Measurements from ENCODE around the gene MPRIP. TPM values are rescaled to one million over a fixed set of nuclear protein-coding genes. Genes with fewer than 3 reads are reported as not detected.

MPRIP gene
- total and polyA plus RNA-seq, 4 donors: 121 to 342 (median 175) TPM

GRCh38 chr17:17067257-17067656, 25.0 kb downstream of the MPRIP start:
- no peak for ATAC-seq (ENCODE audit: insufficient read depth, low FRiP score)
- H3K27me3 ChIP-seq (ENCODE audit: control insufficient read depth in 3 of 3, insufficient read depth in 3 of 3, low read length in 2 of 3): no peaks in the 10 kb centered on the region
- peak in 1 of 3 donors; percentile 3 for DNase-seq
- no peak for TF ChIP-seq CTCF (IDR thresholded peaks at IDR 0.05; ENCODE audit: control extremely low read depth, extremely low read depth)
- no peak overlapping the region for H3K9ac ChIP-seq (ENCODE audit: insufficient read depth in 1 of 2, low read length in 2 of 2)
- no peaks in the 10 kb centered on the region for H3K9me3 ChIP-seq (ENCODE audit: control insufficient read depth in 4 of 4, insufficient read depth in 3 of 4, low read length in 3 of 4)
- H3K4me3 ChIP-seq: no peak overlapping the region
- 76 to 83% methylated on average over 5 of the region's 5 CpGs for WGBS, 2 donors
- H3K4me1 ChIP-seq (ENCODE audit: control insufficient read depth in 5 of 5, insufficient read depth in 5 of 5, low read length in 5 of 5): peaks cover 0 to 22% (median 18%) of the 10 kb centered on the region in 5 donors
- peaks cover 0 to 13% (median 6%) of the 10 kb centered on the region in 4 donors for H3K36me3 ChIP-seq (ENCODE audit: control insufficient read depth in 4 of 4, insufficient read depth in 4 of 4, low read length in 4 of 4)
- no peak overlapping the region for H3K27ac ChIP-seq (ENCODE audit: low read depth in 1 of 2, low read length in 1 of 2)

GRCh38 chr17:17069849-17070248, 27.6 kb downstream of the MPRIP start:
- Histone ChIP-seq H3K9ac (ENCODE audit: insufficient read depth in 1 of 2, low read length in 2 of 2) (no peak overlapping the region), H3K4me1 (ENCODE audit: control insufficient read depth in 5 of 5, insufficient read depth in 5 of 5, low read length in 5 of 5) (peaks cover 0 to 29% (median 7%) of the 10 kb centered on the region in 5 donors), H3K36me3 (ENCODE audit: control insufficient read depth in 4 of 4, insufficient read depth in 4 of 4, low read length in 4 of 4) (peaks cover 0 to 17% (median 7%) of the 10 kb centered on the region in 4 donors), H3K4me3 (no peak overlapping the region), H3K9me3 (ENCODE audit: control insufficient read depth in 4 of 4, insufficient read depth in 3 of 4, low read length in 3 of 4) (no peaks in the 10 kb centered on the region), H3K27me3 (ENCODE audit: control insufficient read depth in 3 of 3, insufficient read depth in 3 of 3, low read length in 2 of 3) (no peaks in the 10 kb centered on the region), H3K27ac (ENCODE audit: low read depth in 1 of 2, low read length in 1 of 2) (no peak overlapping the region)
- ATAC-seq (ENCODE audit: insufficient read depth, low FRiP score) (no peak), DNase-seq (no peak)
- TF ChIP-seq CTCF (IDR thresholded peaks at IDR 0.05; ENCODE audit: control extremely low read depth, extremely low read depth): no peak

- H3K4me1 ChIP-seq (ENCODE audit: control insufficient read depth in 5 of 5, insufficient read depth in 5 of 5, low read length in 5 of 5): peaks cover 0 to 38% (median 17%) of the 10 kb centered on the region in 5 donors
- peak in 1 of 3 donors; percentile 3 for DNase-seq
- 83 to 88% methylated on average over 5 of the region's 5 CpGs for WGBS, 2 donors
Observed at GRCh38 chr17:17070931-17071330, 28.7 kb downstream of the MPRIP start.

More at GRCh38 chr17:17070931-17071330, 28.7 kb downstream of the MPRIP start:
- peaks cover 0 to 17% (median 7%) of the 10 kb centered on the region in 4 donors for H3K36me3 ChIP-seq (ENCODE audit: control insufficient read depth in 4 of 4, insufficient read depth in 4 of 4, low read length in 4 of 4)
- no peak overlapping the region for H3K4me3 ChIP-seq
- no peak for TF ChIP-seq CTCF (IDR thresholded peaks at IDR 0.05; ENCODE audit: control extremely low read depth, extremely low read depth)
- H3K9me3 ChIP-seq (ENCODE audit: control insufficient read depth in 4 of 4, insufficient read depth in 3 of 4, low read length in 3 of 4): no peaks in the 10 kb centered on the region
- no peaks in the 10 kb centered on the region for H3K27me3 ChIP-seq (ENCODE audit: control insufficient read depth in 3 of 3, insufficient read depth in 3 of 3, low read length in 2 of 3)
- ATAC-seq (ENCODE audit: insufficient read depth, low FRiP score): no peak
- no peak overlapping the region for H3K9ac ChIP-seq (ENCODE audit: insufficient read depth in 1 of 2, low read length in 2 of 2)
- no peak overlapping the region for H3K27ac ChIP-seq (ENCODE audit: low read depth in 1 of 2, low read length in 1 of 2)

All from lung (tissue), 12 donors.